CD1c-positive myeloid dendritic cell (primary cell): ENCODE measurements around the gene SMARCA2.

Source experiments
- DNase-seq: peaks from one replicate; pipeline ENCODE4 v3.0.0-alpha.2; 2016; ENCODE audit errors: extremely low spot score

SMARCA2 gene

GRCh38 chr9:2087500-2088313 lies 72.6 kb downstream of the SMARCA2 start:
- peak; percentile 62 for DNase-seq

DNA sequence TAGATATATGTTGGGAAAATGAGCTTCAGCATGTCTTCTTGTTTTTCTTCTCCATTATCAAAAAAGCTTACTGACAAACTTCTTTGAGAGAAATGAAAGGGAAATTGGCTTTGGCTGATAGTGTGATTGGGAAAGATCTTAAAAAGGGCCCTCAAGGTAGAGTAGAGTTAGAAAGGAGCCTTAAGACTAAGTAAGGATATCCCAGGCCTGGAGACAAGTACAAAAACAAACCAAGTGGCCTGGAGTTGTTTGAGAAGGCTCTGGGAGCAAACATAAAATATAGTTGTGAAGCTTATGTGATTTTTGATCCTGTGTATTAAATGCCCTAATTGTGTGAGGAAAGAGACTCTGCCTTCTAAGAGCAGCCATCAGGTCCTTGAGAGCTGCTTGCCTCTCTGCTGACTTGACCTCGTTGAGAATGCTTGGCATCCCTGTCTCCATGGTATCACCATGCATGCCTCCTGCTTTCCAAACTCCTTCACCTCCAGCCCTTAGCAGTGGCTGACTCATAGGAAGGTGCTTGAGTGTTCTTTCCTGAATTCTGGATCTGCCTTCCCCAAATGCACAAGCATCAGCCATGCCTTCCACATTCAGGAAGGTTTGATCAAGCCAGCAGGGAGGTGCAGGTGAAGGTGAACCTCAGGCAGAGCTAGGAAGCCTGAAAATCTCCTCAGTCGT lies 78.9 kb downstream of the SMARCA2 start:
- no peak for DNase-seq

- DNase-seq, result no peak
These were observed 81.3 kb downstream of the SMARCA2 start for GRCh38 chr9:2096376-2096970.

DNA sequence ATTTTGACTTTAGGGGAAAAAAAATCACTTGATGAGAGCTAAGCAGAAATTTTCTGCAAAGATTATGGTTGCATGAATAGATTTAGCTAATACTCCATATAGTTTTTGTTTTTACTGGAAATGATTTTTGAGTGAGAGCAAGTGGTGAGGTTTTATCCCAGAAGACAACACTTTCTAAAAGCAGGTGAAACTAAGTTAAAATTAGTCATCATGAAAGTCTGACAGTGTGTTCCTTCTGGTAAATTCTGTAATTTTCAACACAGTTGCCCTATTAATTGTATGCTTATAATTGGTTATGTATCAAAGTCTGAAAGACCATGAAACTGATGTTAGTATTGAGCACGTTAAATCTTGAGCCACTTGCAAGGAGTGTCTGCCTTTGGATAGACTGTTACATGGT lies 91.5 kb downstream of the SMARCA2 start:
- DNase-seq, result no peak

- DNase-seq, result no peak
These were observed 92.8 kb downstream of the SMARCA2 start for GRCh38 chr9:2107906-2108451.

DNA sequence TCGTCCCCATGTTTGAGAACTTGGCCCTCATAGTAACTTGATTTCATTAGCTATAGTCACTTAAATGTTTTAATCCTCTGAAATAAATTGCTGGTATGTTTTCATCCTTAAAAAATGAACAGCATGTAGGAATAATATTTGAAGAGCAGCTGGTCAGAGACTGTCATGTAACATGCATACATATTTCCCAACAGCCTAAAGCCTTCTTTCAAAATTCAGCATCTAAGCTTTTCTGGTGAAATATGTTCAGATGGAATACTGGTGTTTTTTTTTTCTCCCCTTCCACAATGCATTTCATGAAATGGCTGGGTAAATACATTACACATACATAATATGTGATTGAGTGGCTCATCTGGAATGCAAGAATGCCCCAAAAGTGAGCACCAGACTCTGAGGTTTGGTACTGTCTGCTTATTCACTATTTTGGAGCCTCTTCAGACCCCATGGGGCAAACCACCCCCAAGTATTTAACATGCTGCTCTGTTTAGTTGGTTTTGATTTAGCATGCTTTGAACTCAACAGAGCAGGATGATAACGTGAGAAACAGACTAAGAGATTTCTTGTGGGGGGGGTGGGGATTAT lies 94.0 kb downstream of the SMARCA2 start:
- no peak for DNase-seq

GRCh38 chr9:2110036-2110435 lies 94.9 kb downstream of the SMARCA2 start:
- DNase-seq, result no peak

DNA sequence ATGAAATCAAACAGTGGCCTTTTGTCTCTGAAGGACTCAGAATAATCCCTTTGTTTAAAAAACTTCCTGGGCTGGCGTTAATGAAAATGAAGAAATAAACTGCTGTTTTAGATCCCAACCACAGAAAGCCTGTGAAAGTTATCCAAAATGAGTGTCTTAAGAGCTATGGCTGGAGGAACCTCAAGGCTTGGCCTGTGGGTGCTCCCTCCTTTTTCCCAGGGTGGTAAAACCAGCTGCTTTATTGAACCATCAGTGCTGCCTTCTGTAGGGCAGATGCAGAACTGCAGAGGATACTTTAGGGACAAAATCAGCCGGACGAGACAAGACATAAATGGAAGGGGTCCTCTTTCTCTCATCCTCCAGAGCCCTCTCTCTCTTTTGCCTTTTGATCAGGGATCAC lies 100.9 kb downstream of the SMARCA2 start:
- DNase-seq, result peak; percentile 8

GRCh38 chr9:2117527-2117926 lies 102.4 kb downstream of the SMARCA2 start:
- DNase-seq, result no peak

GRCh38 chr9:2119566-2119965 lies 104.4 kb downstream of the SMARCA2 start:
- no peak for DNase-seq

- no peak for DNase-seq
These were observed 106.0 kb downstream of the SMARCA2 start for GRCh38 chr9:2120926-2121689.

- no peak for DNase-seq
These were observed 107.2 kb downstream of the SMARCA2 start for GRCh38 chr9:2122299-2122698.

DNA sequence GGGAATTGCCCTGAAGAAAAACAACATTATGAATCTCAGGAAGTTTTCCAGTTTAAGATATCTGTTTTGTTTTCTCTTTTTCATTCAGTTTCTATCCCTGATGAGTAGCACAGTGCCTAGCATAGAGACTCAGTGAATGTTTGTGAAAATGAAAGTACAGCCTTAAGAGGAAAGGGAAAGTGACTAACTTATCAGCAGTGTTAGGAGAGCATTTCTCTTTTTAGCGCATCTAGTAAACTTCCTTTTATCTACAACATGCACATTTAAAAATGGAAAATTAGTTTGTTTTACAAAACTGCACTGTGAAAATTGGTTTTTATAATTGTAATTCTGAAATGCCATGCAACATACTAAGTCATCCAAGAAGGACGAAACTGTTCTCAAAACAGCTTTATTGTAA lies 110.8 kb downstream of the SMARCA2 start:
- peak; percentile 18 for DNase-seq

DNA sequence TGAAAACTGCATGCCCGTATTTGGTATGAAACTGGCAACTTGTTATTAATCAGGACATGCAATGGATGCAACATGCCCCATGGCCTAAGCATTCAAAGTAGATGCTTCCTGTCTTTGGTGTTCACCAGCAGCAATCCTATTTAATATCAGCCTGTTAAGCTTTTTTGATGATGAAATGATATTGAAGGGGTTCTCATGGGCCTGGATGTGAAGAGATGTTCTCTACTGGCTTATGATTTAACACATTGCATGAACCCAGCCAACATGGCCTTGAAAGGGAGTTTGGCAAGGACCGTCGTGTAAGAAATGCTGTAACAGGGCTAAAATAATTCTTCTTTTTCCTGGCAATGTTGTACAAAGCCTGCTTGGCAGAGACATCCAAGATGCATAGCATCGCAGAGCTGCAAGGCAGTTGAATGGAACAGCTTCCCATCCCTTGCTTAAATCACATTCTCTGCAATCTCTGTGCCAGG lies 111.2 kb downstream of the SMARCA2 start:
- DNase-seq, result no peak

DNA sequence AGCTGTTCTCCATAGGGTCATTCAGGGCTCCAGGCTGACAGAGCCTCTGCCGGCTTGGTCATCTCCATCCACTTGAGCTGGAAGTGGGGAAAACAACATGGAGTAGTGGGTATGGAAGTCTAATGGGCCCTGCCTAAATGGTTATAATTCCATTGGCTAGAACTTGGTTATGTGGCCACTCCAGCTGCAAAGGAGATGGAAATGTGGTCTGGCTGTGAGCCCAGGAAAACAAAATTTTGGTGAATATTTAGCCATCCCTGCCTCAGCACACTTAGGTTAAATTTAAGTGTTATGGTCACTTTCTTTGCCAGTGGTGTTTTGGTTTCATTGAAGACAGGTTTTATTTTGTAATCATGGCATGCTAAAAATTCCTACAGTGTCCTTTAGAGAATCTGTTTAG lies 112.3 kb downstream of the SMARCA2 start:
- no peak for DNase-seq

DNA sequence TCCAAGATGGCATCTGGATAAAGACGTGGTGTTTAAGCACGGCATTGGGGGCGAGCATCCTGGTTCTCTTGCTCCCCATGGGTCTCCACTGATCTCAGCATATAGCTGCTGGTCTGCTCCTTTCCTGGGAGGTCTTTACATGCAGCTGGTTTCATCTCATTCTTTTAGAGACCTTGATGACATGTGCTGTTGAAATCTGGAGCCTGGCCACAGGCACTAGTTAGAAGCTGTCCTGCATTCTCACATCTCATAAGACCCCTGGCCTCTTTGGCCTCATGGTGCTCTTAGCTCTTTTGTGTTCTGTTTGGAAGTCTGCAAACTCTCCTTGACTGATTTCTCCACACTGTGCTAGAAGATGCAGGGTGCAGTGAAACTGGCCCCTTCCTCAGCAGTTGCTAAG lies 113.0 kb downstream of the SMARCA2 start:
- no peak for DNase-seq

DNA sequence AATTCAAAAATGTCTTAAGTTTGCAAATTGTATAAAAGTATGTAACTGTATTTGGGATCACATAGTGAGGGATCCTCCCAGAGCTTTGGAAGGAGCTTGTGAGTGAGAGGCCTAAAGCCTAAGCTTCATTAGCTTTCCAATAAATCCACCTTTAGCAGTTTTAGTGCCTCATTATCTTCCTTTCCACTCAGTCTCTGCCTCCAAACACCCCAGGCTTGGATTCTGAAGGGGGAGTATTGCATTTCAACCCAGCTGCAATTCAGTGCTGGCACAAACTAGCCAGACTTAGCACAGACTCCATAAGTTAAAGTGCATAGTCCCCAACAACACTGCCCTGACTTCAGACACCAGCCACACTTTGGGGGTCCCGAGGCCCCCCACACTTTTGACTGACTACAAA lies 113.5 kb downstream of the SMARCA2 start:
- DNase-seq, result no peak

DNA sequence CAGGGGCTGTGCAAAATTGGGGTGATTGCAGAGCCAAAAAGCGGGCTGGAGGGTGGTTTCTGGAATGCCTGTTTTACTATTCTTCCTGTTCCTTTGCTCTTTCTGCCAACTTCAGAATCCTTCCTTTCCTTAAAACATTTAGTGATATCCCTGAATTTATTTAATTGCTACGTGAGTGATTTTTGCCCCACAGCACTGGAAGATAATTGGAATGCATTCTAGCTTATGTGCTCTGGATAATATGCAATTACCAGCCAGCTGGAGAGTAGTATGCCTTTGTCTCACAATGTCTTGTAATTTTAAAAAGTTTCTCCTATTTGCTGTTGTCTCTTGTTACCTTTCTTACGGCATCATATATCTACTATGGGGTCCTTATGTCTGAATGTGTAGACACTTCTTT lies 115.8 kb downstream of the SMARCA2 start:
- no peak for DNase-seq

GRCh38 chr9:2132484-2133082 lies 117.4 kb downstream of the SMARCA2 start:
- DNase-seq, result peak; percentile 29

DNA sequence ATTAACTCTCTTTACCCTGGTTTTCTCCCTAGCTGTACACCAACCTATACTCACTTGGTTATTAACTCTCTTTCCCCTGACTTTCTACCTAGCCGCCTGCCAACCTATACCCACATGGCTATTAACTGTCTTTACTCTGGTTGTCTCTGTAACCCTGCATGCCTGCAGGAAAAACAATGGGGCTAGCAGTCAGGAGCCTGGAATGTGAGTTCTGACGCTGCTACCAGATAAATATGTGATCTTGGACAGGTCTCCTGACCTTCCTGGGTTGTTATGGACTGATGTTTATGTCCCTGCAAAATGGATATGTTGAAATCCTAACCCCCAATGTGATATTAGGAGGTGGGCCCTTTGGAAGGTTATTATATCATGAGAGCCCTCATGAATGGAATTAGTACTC lies 119.2 kb downstream of the SMARCA2 start:
- DNase-seq, result no peak

GRCh38 chr9:2138646-2139045 lies 123.5 kb downstream of the SMARCA2 start:
- peak; percentile 21 for DNase-seq
